ENCODE results near the gene DNAJB6.

DNA sequence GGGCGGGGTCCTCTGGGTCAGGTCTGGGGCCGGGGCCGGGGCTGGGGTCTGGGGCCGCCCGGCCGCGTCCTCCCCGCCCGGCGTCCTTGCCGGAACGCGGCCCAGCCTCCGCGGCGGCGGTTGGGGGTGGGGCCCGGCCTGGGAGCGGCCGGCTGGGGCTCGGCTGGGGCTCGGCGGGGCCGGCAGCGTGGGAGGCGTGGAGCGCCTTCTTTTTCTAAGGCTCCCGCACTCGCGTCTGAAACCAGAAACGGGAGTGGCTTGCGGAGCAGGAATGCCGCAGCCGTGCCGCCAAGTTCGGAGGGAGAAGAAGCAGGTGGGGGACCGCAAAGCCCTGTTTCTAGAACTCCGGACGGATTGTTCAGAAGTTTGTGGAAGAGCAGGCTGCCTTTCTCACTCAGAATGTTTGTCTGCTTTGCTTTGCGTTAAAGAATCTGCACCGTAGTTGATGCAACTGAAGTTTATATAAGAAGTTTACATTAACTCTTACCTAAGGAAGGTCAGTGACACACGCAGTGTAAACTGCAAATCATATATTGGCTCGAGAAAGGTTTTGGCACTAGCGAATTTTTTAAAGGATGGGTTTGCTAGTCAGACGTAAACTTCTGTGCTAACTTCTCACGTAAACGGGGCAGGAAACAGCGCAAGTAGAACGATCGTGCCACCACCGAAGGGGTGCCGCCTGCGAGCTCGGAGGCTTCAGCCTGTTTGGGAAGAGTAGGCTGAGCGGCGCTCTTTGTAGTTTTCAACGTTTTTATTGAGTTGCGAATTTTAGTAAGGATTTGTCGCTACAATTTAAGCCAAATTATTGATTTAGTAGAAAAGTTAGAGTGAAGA is 729 bp downstream of the DNAJB6 start:
- TF ChIP-seq GATA3 (IDR thresholded peaks at IDR 0.05; ENCODE audit: low read depth, low read length) (no peak), GATA2 (IDR thresholded peaks at IDR 0.05; ENCODE audit: low read depth, low read length) (no peak)
